Epithelial cell of esophagus (primary cell): ENCODE data around the gene PDLIM7.

Source experiments
- DNase-seq: peaks from one replicate; pipeline ENCODE4 v3.0.0; 2010; ENCODE audit warnings: low read depth
- H3K4me3 ChIP-seq: 2 replicates; pipeline ENCODE4 v1.5.1; 2011; ENCODE audit warnings: mild to moderate bottlenecking, low read length, control low read depth
- CTCF ChIP-seq: IDR thresholded peaks from 2 replicates; pipeline ENCODE4 v1.5.1; 2011; ENCODE audit warnings: low read depth, mild to moderate bottlenecking, low read length, control low read depth, inconsistent platforms; ENCODE audit not compliant: insufficient read depth; ENCODE audit errors: missing control alignments

The PDLIM7 gene

DNA sequence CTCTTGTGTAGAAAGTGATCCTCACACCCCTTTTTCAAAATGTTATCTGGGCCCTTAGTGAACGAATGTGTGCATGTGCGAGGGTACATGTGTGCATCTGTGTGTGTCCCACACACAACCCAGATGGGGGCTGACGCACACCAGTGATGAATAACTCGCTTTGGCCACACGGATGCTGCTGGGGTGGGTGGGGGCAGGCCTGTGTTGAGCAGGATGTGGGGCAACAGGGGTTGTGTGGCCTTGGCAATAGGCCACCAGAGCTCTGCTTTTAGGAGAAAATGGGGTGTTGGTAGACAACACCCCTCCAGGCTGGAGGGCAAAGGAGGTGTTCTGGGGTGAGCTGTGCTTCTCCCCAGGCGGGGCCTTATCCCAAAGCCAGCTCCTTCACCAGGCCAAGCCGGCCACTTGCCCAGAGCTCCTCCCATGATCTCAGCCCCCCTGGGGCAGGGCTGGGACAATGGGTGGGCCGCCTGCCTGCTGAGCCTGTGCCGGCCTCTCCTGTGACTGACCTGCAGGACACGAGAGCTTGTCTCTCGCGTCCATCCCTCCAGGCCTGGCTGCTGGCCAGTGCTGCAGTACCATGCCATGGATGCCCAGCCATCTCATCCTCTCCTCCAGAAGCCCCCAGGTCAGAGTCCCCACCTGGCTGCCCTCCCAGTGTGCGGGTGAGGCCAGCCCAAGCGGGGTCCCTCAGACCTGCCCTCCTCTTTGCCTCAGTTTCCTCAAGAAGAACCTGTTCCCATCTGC lies 25.6 kb downstream of the PDLIM7 start:
- peak overlapping the region; percentile 63 for H3K4me3 ChIP-seq
- no peak for TF ChIP-seq CTCF
- no peak for DNase-seq

- DNase-seq = peak; percentile 63
- H3K4me3 ChIP-seq = no peak overlapping the region
- TF ChIP-seq CTCF = no peak
These were observed 26.5 kb downstream of the PDLIM7 start for GRCh38 chr5:177470759-177471536.

DNA sequence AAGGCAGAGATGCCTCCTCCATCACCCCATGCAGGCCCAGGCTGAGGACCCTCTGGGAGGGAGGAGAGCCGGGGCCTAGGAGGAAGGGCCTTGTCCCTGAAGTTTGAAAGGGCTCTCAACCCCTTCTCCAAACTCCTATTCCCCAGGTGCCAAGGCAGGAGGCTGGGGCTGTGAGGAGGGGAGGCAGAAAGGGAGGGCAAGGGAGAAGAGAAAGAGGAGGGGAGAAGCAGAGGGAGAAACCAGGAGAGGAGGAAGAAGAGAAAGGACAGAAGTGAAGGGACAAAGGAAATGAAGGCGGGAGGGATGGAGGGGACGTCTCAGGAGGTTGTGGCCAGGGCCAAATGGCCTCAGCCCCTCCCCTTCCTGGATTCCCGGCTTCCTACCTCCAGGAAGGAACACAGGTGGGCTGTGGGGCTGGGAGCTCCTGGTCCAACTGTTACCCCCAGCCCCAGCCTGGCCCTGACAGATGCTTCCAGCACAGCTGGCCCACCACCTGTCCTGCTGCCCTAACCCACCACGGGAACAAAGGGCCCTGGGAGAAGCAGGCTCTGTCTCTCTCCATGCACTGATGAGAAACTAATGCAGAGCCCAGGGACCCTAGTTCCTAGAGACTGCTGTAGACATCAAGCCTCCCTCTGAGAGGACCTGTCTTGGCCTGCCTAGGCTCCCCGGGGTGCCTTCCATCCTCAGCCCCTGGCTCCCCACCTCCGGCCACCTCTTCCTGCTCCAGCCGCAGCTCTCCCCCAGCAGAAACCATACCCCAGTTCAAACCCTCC lies 27.5 kb downstream of the PDLIM7 start:
- no peak for TF ChIP-seq CTCF
- no peak for DNase-seq
- H3K4me3 ChIP-seq = no peak overlapping the region

DNA sequence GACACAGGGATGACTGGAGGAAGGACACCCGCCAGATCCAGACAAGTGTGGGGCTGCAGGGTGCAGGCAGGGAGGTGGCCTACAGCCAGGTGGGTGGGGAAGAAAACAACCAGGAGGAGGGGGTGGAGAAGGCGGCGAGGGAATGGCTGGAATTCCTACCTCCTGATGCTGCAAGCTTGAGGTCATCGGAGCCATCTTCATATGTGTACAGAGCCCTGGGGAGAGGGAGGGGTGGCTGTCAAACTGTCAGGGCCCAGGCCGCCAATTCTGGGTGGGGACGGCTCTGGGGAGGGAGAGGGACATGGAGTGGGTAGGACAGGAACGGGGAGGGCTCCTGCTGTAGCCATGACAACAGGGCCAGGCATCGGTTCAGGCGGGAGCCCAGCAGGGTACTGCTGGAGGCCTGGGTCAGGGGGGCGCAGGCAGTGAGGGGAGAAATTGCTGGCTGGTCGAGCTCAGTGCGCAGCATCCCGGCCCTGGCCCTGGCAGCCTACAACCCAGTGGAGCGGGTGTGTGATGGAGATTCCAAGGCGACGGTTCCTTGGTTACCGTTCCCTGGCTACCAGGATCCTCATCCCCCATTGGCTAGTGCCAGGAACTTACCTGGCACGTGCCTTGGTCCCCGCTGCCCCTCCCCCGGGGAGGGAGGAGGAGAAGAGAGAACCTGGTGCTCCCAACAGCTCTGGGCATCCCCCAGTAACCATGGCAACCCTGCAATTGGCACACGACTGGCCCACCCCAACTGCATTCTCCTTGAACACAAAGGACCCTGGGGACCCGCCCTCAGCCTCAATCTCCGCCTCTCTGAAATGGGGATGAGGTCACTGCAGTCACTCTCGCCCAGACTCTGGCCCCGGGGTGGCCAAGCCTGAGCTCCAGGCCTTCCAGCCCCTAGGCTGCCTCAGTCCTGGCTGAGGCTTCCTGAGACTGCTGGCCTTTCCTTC lies 28.4 kb downstream of the PDLIM7 start:
- peak; percentile 82 for DNase-seq
- H3K4me3 ChIP-seq = no peak overlapping the region
- no peak for TF ChIP-seq CTCF

GRCh38 chr5:177468329-177468684 lies 29.1 kb downstream of the PDLIM7 start:
- H3K4me3 ChIP-seq = no peak overlapping the region
- peak; percentile 74 for DNase-seq
- no peak for TF ChIP-seq CTCF

DNA sequence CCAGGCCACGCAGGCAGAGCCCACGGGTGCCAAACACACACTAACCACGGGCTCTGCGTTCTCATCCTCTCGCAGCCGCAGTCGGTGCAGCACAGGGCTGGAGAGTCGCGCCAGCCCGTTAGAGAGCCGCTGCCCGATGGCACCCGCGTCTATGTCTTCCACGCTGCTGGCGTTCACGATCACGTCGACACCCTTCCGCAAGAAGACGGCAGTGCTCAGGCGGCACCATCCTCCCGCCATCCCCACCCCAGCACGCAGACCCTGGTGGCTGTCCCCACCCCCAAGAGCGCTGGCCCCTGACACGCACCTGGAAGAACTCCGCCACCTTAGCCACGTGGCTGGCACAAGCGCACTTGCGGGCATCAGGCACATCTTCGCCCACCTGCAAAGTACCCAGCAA lies 30.0 kb downstream of the PDLIM7 start:
- DNase-seq = no peak
- H3K4me3 ChIP-seq = no peak overlapping the region
- TF ChIP-seq CTCF = no peak
